Measurements from ENCODE around the gene CST6.

DNA sequence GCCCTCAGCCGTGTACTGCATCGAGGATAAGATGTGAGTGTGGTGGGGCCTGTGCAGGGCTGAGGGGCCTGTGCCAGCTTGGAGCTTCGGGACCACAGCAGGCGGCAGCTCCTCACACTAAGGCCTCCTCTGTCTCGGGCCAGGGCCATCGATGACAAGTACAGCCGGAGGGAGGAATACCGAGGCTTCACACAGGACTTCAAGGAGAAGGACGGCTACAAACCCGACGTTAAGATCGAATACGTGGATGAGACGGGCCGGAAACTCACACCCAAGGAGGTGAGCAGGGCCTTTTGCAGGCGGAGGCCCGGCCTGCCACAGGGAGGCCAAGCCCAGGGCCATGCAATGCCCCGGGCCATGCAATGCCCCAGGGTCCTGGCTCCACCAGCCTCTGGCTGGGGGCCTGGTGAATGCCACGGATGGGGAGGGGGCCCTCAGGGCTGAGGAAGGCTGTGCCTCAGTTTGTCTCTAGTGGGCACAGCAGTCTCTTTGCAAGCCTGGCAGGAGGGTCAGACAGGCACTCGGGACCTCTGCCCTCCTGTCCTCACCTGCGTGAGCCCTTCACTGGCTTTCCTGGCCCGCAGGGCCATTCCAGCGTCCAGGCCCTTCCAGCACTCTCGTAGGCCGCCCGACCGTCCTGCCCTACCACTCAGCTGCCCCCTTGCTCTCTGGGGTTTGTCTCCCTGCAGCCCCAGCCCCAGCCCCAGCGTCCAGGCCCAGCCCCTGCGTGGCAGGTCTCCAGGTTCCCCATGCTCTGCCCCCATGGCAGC, 34.0 kb upstream of the CST6 start:
- TF ChIP-seq, protein P1, sequence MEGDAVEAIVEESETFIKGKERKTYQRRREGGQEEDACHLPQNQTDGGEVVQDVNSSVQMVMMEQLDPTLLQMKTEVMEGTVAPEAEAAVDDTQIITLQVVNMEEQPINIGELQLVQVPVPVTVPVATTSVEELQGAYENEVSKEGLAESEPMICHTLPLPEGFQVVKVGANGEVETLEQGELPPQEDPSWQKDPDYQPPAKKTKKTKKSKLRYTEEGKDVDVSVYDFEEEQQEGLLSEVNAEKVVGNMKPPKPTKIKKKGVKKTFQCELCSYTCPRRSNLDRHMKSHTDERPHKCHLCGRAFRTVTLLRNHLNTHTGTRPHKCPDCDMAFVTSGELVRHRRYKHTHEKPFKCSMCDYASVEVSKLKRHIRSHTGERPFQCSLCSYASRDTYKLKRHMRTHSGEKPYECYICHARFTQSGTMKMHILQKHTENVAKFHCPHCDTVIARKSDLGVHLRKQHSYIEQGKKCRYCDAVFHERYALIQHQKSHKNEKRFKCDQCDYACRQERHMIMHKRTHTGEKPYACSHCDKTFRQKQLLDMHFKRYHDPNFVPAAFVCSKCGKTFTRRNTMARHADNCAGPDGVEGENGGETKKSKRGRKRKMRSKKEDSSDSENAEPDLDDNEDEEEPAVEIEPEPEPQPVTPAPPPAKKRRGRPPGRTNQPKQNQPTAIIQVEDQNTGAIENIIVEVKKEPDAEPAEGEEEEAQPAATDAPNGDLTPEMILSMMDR (conservative IDR thresholded peaks at IDR 0.05): no peak
- no peak for TF ChIP-seq ZFX (IDR thresholded peaks at IDR 0.05)

All from C4-2B (cell line).